Measurements from ENCODE around the gene CDK13. TPM values are rescaled to one million over a fixed set of nuclear protein-coding genes. Genes with fewer than 3 reads are reported as not detected.
A peak's percentile ranks its signal among the peaks of the same experiment; 100 is the strongest.

The CDK13 gene
- total RNA-seq, 1 experiment from 2014 or later: 39.2 TPM

DNA sequence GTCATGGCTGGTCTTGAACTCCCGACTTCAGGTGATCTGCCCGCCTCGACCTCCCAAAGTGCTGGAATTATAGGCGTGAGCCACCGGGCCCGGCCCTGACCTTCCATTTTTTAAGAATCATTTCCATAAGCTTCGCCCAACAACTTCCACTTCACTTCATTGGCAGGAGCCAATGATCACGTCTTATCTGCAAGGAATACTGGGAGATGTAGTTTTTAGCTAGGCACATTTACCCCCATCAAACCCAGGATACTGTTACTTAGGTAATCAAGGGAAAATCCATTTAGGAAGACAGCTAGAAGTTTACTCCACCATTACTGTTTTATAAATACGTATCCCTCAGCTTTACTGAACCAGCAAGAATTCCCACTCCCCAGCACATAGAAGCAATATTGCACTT is 3.4 kb upstream of the CDK13 start:
- Mint-ChIP-seq H3K27me3 (ENCODE audit: low read depth) (no peaks in the 10 kb centered on the region), H3K27ac (no peak overlapping the region; the same call in 1 of the 2 replicates), H3K36me3 (no peaks in the 10 kb centered on the region), H3K9me3 (peaks cover 13% of the 10 kb centered on the region), H3K4me1 (peaks cover 6% of the 10 kb centered on the region), H3K4me3 (no peak overlapping the region)
- CTCF ChIA-PET: interaction anchor here (1.0 to 1.1 kb wide), 2 partner anchors 51 to 106 kb away, joined by 3 to 9 read pairs; no protein-coding TSS in a partner anchor
- no peak for ATAC-seq
- DNase-seq (ENCODE audit: low spot score): no peak
- TF ChIP-seq, protein P1, sequence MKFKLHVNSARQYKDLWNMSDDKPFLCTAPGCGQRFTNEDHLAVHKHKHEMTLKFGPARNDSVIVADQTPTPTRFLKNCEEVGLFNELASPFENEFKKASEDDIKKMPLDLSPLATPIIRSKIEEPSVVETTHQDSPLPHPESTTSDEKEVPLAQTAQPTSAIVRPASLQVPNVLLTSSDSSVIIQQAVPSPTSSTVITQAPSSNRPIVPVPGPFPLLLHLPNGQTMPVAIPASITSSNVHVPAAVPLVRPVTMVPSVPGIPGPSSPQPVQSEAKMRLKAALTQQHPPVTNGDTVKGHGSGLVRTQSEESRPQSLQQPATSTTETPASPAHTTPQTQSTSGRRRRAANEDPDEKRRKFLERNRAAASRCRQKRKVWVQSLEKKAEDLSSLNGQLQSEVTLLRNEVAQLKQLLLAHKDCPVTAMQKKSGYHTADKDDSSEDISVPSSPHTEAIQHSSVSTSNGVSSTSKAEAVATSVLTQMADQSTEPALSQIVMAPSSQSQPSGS (CRISPR knock-in tag; IDR thresholded peaks at IDR 0.05; ENCODE audit: borderline replicate concordance, low read depth): no peak
- TF ChIP-seq ELF4 (CRISPR knock-in tag; IDR thresholded peaks at IDR 0.05; ENCODE audit: low read depth): no peak
- TF ChIP-seq, protein P2, sequence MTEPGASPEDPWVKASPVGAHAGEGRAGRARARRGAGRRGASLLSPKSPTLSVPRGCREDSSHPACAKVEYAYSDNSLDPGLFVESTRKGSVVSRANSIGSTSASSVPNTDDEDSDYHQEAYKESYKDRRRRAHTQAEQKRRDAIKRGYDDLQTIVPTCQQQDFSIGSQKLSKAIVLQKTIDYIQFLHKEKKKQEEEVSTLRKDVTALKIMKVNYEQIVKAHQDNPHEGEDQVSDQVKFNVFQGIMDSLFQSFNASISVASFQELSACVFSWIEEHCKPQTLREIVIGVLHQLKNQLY (CRISPR knock-in tag; IDR thresholded peaks at IDR 0.05): no peak
- TF ChIP-seq ZNF232 (CRISPR knock-in tag; IDR thresholded peaks at IDR 0.05): no peak
- TF ChIP-seq, protein P3, sequence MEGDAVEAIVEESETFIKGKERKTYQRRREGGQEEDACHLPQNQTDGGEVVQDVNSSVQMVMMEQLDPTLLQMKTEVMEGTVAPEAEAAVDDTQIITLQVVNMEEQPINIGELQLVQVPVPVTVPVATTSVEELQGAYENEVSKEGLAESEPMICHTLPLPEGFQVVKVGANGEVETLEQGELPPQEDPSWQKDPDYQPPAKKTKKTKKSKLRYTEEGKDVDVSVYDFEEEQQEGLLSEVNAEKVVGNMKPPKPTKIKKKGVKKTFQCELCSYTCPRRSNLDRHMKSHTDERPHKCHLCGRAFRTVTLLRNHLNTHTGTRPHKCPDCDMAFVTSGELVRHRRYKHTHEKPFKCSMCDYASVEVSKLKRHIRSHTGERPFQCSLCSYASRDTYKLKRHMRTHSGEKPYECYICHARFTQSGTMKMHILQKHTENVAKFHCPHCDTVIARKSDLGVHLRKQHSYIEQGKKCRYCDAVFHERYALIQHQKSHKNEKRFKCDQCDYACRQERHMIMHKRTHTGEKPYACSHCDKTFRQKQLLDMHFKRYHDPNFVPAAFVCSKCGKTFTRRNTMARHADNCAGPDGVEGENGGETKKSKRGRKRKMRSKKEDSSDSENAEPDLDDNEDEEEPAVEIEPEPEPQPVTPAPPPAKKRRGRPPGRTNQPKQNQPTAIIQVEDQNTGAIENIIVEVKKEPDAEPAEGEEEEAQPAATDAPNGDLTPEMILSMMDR (IDR thresholded peaks at IDR 0.05): no peak
- TF ChIP-seq ZNF671 (CRISPR knock-in tag; IDR thresholded peaks at IDR 0.05): no peak
- TF ChIP-seq TP53 (CRISPR knock-in tag; IDR thresholded peaks at IDR 0.05): no peak
- TF ChIP-seq, protein P4, sequence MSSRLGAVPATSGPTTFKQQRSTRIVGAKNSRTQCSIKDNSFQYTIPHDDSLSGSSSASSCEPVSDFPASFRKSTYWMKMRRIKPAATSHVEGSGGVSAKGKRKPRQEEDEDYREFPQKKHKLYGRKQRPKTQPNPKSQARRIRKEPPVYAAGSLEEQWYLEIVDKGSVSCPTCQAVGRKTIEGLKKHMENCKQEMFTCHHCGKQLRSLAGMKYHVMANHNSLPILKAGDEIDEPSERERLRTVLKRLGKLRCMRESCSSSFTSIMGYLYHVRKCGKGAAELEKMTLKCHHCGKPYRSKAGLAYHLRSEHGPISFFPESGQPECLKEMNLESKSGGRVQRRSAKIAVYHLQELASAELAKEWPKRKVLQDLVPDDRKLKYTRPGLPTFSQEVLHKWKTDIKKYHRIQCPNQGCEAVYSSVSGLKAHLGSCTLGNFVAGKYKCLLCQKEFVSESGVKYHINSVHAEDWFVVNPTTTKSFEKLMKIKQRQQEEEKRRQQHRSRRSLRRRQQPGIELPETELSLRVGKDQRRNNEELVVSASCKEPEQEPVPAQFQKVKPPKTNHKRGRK (CRISPR knock-in tag; IDR thresholded peaks at IDR 0.05; ENCODE audit: borderline replicate concordance): no peak
- TF ChIP-seq TEAD4 (CRISPR knock-in tag; IDR thresholded peaks at IDR 0.05): no peak
- TF ChIP-seq, protein P5, sequence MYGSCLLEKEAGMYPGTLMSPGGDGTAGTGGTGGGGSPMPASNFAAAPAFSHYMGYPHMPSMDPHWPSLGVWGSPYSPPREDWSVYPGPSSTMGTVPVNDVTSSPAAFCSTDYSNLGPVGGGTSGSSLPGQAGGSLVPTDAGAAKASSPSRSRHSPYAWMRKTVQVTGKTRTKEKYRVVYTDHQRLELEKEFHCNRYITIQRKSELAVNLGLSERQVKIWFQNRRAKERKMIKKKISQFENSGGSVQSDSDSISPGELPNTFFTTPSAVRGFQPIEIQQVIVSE (CRISPR knock-in tag; IDR thresholded peaks at IDR 0.05; ENCODE audit: borderline replicate concordance): no peak
- TF ChIP-seq, protein P6, sequence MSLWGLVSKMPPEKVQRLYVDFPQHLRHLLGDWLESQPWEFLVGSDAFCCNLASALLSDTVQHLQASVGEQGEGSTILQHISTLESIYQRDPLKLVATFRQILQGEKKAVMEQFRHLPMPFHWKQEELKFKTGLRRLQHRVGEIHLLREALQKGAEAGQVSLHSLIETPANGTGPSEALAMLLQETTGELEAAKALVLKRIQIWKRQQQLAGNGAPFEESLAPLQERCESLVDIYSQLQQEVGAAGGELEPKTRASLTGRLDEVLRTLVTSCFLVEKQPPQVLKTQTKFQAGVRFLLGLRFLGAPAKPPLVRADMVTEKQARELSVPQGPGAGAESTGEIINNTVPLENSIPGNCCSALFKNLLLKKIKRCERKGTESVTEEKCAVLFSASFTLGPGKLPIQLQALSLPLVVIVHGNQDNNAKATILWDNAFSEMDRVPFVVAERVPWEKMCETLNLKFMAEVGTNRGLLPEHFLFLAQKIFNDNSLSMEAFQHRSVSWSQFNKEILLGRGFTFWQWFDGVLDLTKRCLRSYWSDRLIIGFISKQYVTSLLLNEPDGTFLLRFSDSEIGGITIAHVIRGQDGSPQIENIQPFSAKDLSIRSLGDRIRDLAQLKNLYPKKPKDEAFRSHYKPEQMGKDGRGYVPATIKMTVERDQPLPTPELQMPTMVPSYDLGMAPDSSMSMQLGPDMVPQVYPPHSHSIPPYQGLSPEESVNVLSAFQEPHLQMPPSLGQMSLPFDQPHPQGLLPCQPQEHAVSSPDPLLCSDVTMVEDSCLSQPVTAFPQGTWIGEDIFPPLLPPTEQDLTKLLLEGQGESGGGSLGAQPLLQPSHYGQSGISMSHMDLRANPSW (CRISPR knock-in tag; conservative IDR thresholded peaks at IDR 0.05; ENCODE audit: low read depth): no peak
- POLR2A ChIA-PET: interaction anchor here (0.6 kb wide), 1 partner anchor 151 kb away, joined by 5 read pairs; no protein-coding TSS in a partner anchor

DNA sequence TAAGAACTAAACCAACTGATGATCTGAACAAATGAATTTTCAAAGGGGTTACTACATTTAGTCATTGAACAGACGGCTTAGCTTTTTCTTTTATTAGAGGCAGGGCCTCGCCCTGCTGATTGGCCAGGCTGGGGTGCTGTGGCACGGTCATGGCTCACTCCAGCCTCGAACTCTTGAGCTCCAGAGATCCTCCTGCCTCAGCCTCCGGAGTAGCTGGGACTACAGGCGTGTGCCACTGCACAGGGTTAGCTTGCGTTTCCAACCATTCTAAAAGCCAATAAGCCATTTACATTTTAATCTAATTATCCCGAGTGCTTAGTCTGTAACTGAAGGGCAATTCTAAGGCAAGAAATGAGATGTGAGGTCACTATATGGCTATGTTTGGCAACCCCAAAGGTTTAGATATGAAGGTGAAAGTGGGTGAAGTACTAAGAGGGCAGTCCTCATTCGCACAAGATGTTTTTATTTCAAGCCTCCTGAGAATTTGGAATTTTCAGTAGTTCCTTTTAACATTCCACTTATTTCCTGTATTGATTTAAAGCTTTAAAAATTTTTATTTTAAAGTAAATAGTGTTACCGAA is 1.6 kb upstream of the CDK13 start:
- POLR2A ChIA-PET: interaction anchor here (0.7 kb wide), 1 partner anchor 1383 kb away, joined by 5 read pairs; no protein-coding TSS in a partner anchor
- Mint-ChIP-seq H3K4me3 (peak overlapping the region; percentile 98), H3K27ac (peak overlapping the region; percentile 100), H3K9me3 (peaks cover 4% of the 10 kb centered on the region; the same call in 1 of the 2 replicates), H3K27me3 (ENCODE audit: low read depth) (no peaks in the 10 kb centered on the region), H3K36me3 (no peaks in the 10 kb centered on the region), H3K4me1 (peaks cover 14% of the 10 kb centered on the region)
- CTCF ChIA-PET: interaction anchor here (1.3 kb wide), 1 partner anchor 104 kb away, joined by 4 read pairs; no protein-coding TSS in a partner anchor
- no peak for DNase-seq (ENCODE audit: low spot score)
- no peak for ATAC-seq
- TF ChIP-seq, protein P7, sequence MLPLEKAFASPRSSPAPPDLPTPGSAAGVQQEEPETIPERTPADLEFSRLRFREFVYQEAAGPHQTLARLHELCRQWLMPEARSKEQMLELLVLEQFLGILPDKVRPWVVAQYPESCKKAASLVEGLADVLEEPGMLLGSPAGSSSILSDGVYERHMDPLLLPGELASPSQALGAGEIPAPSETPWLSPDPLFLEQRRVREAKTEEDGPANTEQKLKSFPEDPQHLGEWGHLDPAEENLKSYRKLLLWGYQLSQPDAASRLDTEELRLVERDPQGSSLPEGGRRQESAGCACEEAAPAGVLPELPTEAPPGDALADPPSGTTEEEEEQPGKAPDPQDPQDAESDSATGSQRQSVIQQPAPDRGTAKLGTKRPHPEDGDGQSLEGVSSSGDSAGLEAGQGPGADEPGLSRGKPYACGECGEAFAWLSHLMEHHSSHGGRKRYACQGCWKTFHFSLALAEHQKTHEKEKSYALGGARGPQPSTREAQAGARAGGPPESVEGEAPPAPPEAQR (CRISPR knock-in tag; IDR thresholded peaks at IDR 0.05): no peak
- TF ChIP-seq, protein P8, sequence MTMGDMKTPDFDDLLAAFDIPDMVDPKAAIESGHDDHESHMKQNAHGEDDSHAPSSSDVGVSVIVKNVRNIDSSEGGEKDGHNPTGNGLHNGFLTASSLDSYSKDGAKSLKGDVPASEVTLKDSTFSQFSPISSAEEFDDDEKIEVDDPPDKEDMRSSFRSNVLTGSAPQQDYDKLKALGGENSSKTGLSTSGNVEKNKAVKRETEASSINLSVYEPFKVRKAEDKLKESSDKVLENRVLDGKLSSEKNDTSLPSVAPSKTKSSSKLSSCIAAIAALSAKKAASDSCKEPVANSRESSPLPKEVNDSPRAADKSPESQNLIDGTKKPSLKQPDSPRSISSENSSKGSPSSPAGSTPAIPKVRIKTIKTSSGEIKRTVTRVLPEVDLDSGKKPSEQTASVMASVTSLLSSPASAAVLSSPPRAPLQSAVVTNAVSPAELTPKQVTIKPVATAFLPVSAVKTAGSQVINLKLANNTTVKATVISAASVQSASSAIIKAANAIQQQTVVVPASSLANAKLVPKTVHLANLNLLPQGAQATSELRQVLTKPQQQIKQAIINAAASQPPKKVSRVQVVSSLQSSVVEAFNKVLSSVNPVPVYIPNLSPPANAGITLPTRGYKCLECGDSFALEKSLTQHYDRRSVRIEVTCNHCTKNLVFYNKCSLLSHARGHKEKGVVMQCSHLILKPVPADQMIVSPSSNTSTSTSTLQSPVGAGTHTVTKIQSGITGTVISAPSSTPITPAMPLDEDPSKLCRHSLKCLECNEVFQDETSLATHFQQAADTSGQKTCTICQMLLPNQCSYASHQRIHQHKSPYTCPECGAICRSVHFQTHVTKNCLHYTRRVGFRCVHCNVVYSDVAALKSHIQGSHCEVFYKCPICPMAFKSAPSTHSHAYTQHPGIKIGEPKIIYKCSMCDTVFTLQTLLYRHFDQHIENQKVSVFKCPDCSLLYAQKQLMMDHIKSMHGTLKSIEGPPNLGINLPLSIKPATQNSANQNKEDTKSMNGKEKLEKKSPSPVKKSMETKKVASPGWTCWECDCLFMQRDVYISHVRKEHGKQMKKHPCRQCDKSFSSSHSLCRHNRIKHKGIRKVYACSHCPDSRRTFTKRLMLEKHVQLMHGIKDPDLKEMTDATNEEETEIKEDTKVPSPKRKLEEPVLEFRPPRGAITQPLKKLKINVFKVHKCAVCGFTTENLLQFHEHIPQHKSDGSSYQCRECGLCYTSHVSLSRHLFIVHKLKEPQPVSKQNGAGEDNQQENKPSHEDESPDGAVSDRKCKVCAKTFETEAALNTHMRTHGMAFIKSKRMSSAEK (CRISPR knock-in tag; IDR thresholded peaks at IDR 0.05; ENCODE audit: borderline replicate concordance): no peak
- no peak for TF ChIP-seq TP53 (CRISPR knock-in tag; IDR thresholded peaks at IDR 0.05)
- TF ChIP-seq, protein P9, sequence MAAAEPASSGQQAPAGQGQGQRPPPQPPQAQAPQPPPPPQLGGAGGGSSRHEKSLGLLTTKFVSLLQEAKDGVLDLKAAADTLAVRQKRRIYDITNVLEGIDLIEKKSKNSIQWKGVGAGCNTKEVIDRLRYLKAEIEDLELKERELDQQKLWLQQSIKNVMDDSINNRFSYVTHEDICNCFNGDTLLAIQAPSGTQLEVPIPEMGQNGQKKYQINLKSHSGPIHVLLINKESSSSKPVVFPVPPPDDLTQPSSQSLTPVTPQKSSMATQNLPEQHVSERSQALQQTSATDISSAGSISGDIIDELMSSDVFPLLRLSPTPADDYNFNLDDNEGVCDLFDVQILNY (CRISPR knock-in tag; IDR thresholded peaks at IDR 0.05): no peak
- no peak for TF ChIP-seq ETV6 (CRISPR knock-in tag; IDR thresholded peaks at IDR 0.05)

All from WTC11 (cell line).